Stimulated activated naive CD8-positive, alpha-beta T cell treated with anti-CD3 and anti-CD28 coated beads, Interleukin-15, amount 100 ng/mL, for 72 hours (primary cell): ENCODE measurements around the gene CTNNA2.

Experiments
- ATAC-seq: fragments of 150-1000 bp; cut with Tn5 transposase; 2 replicates; pipeline ENCODE4 v1.10.0; 2021; ENCODE audit warnings: mild to moderate bottlenecking, moderate library complexity
- DNase-seq, 2 donors: peaks; one replicate each; pipeline ENCODE4 v3.0.0; 2021 to 2022
- H3K27ac Mint-ChIP-seq, 2 donors: one replicate each; pipeline ENCODE4 v1.8.0; 2022; ENCODE audit warnings: mild to moderate bottlenecking in 2 of 2, mixed read lengths in 2 of 2, moderate library complexity in 2 of 2
- H3K27me3 Mint-ChIP-seq: one replicate; pipeline ENCODE4 v1.8.0; 2022; ENCODE audit warnings: mixed read lengths
- H3K4me1 Mint-ChIP-seq: one replicate; pipeline ENCODE4 v1.8.0; 2022; ENCODE audit warnings: mild to moderate bottlenecking, mixed read lengths
- H3K4me3 Mint-ChIP-seq, 2 donors: one replicate each; pipeline ENCODE4 v1.8.0; 2022; ENCODE audit warnings: mild to moderate bottlenecking in 2 of 2, mixed read lengths in 2 of 2, moderate library complexity in 1 of 2
- H3K9me3 Mint-ChIP-seq, 2 donors: one replicate each; pipeline ENCODE4 v1.8.0; 2022; ENCODE audit warnings: mixed read lengths in 2 of 2

Gene CTNNA2

DNA sequence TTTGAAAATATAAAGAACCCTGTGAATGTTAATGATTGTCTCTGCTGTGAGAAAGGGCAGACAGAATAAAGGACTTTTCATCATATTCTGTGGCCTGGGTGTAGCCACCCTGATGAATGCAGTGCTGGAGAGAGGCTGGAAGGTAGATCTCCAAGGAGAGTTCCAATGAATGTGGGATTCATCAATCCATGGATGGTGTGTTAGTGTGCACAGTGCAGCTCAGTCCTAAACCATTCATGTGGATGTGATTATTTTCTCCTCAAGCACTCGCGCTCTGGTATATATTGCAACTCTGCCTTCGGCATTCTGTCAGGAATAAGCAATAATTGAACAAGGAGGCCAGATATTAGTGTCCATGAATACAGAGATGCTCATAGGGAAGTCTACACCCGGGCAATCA lies 744.6 kb downstream of the CTNNA2 start:
- peaks cover 0 to 13% of the 10 kb centered on the region in 2 donors for H3K9me3 Mint-ChIP-seq
- no peaks in the 10 kb centered on the region for H3K4me1 Mint-ChIP-seq
- ATAC-seq (no peak), DNase-seq (no peak)
- no peak overlapping the region for H3K27ac Mint-ChIP-seq
- no peak overlapping the region for H3K4me3 Mint-ChIP-seq
- no peaks in the 10 kb centered on the region for H3K27me3 Mint-ChIP-seq

DNA sequence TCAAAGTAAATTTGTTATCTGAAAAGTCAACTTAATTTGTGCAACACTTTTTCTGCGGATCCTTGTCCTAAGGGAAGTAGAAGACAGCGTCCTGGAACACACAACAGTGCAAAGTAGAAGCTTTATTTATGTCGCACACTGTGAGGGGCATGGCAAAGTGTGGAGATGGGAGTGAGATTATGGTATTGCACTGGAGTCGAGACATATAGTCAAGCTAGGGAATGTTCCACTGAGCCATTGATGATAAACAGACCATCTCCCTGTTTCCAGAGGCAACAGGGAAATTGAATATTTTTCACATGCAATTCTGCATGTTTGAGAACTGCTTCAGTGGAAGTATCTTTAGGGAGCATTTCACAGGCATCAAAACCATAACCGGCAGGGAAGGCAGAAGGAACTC lies 745.5 kb downstream of the CTNNA2 start:
- Mint-ChIP-seq H3K9me3 (peaks cover 0 to 4% of the 10 kb centered on the region in 2 donors), H3K4me1 (no peaks in the 10 kb centered on the region), H3K4me3 (no peak overlapping the region), H3K27me3 (no peaks in the 10 kb centered on the region), H3K27ac (peak overlapping the region in 1 of 2 donors; percentile 46)
- ATAC-seq = no peak
- no peak for DNase-seq

DNA sequence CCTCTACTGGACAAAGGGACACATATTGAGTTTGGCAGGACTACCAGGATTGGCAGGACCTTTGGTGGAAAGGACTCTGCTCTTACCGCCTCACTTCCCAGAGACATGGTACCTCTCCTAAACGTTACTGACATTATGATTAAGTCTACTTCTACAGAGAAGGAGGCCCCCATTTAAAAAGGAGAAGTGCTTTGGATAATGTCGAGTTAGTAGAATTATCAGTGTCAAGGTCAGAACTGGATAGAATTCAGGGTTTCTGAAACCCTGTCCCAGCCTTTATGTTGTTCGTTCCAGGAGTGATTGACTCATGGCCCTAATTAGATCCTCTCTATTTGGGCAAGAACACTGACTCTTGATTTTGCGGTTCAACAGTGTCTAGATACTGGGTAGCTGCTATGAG lies 745.9 kb downstream of the CTNNA2 start:
- ATAC-seq = no peak
- Mint-ChIP-seq H3K4me1 (no peaks in the 10 kb centered on the region), H3K9me3 (no peaks in the 10 kb centered on the region), H3K4me3 (no peak overlapping the region), H3K27me3 (no peaks in the 10 kb centered on the region), H3K27ac (no peak overlapping the region)
- DNase-seq = no peak

DNA sequence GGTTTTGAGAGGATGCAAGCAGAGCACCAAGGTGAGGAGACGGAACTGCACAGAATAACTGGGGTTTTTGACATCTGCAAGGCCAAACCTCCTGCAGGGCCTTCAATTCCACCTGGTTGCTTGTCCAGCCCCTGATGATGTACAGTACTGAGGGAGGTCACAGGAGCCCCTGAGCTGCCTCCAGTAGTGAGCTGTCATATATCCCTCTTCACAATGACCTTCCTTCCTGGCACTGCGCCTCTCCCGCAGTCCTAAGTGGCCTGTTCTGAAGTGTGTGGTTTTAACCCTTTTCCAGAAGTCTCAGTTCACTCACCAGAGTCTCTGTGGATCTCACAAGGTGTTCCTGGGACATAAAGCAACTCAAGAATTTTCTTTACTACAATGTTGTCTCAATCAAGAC lies 746.4 kb downstream of the CTNNA2 start:
- Mint-ChIP-seq H3K27ac (no peak overlapping the region), H3K9me3 (no peaks in the 10 kb centered on the region), H3K4me1 (no peaks in the 10 kb centered on the region), H3K27me3 (no peaks in the 10 kb centered on the region), H3K4me3 (no peak overlapping the region)
- ATAC-seq = no peak
- DNase-seq = no peak

DNA sequence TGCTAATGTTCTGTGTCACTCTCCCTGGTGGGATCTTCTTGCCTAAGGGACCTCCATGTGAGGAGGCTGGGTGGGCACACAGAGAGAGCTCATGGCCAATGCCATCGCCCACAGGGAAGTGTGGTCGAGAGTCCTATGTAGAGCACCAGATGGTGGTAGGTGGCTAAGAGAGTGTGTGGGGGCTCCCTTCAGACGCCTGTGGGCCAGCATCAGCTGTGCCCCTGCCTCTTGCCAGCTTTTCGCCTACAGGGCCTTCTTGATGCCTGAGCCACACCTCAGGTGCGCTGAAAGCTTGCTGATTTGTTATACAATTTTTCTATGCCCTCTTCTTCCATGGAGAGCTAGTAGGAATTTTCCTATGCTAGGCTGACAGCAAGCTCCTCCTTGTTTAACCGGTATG lies 753.4 kb downstream of the CTNNA2 start:
- DNase-seq = no peak
- peaks cover 15 to 23% of the 10 kb centered on the region in 2 donors for H3K9me3 Mint-ChIP-seq
- no peak overlapping the region for H3K4me3 Mint-ChIP-seq
- H3K4me1 Mint-ChIP-seq = no peaks in the 10 kb centered on the region
- no peaks in the 10 kb centered on the region for H3K27me3 Mint-ChIP-seq
- ATAC-seq = no peak
- H3K27ac Mint-ChIP-seq = no peak overlapping the region

GRCh38 chr2:80269806-80270205 lies 757.0 kb downstream of the CTNNA2 start:
- DNase-seq (no peak), ATAC-seq (no peak)
- Mint-ChIP-seq H3K27me3 (no peaks in the 10 kb centered on the region), H3K4me3 (no peak overlapping the region), H3K27ac (no peak overlapping the region), H3K9me3 (peaks cover 19 to 20% of the 10 kb centered on the region in 2 donors), H3K4me1 (no peaks in the 10 kb centered on the region)

GRCh38 chr2:80280598-80280997 lies 767.7 kb downstream of the CTNNA2 start:
- Mint-ChIP-seq H3K4me3 (no peak overlapping the region), H3K9me3 (peaks cover 8 to 9% of the 10 kb centered on the region in 2 donors), H3K27ac (no peak overlapping the region), H3K27me3 (no peaks in the 10 kb centered on the region), H3K4me1 (no peaks in the 10 kb centered on the region)
- ATAC-seq (no peak), DNase-seq (no peak)

- no peaks in the 10 kb centered on the region for H3K27me3 Mint-ChIP-seq
- DNase-seq = no peak
- H3K27ac Mint-ChIP-seq = no peak overlapping the region
- no peak for ATAC-seq
- H3K4me3 Mint-ChIP-seq = no peak overlapping the region
- no peaks in the 10 kb centered on the region for H3K4me1 Mint-ChIP-seq
- H3K9me3 Mint-ChIP-seq = peaks cover 9 to 10% of the 10 kb centered on the region in 2 donors
Measured at GRCh38 chr2:80281049-80281448, 768.2 kb downstream of the CTNNA2 start.

DNA sequence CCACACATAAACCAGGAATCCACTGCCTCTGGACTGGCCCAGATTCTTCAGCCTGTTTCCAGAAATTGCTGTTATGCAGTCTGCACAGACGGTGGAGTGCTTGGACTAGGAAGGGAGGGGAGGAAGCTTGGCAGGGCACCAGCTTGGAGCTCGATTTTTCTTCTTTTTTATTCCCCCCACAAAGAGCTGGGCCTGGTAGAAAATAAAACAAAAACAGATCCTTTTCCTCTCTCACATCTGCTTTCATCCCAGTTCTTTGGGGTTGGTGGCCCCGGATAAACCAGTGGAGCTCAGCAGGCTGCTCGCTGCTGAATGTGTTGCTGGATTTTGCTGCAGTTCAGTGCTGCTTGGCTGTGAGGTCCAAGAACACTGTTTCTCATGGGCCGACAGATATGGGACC lies 775.7 kb downstream of the CTNNA2 start:
- ATAC-seq = no peak
- DNase-seq = no peak
- H3K27ac Mint-ChIP-seq = no peak overlapping the region
- H3K9me3 Mint-ChIP-seq = peaks cover 10 to 11% of the 10 kb centered on the region in 2 donors
- H3K4me3 Mint-ChIP-seq = no peak overlapping the region
- H3K4me1 Mint-ChIP-seq = no peaks in the 10 kb centered on the region
- H3K27me3 Mint-ChIP-seq = no peaks in the 10 kb centered on the region

GRCh38 chr2:80291656-80292055 lies 778.8 kb downstream of the CTNNA2 start:
- H3K4me3 Mint-ChIP-seq = no peak overlapping the region
- no peaks in the 10 kb centered on the region for H3K27me3 Mint-ChIP-seq
- no peaks in the 10 kb centered on the region for H3K4me1 Mint-ChIP-seq
- H3K9me3 Mint-ChIP-seq = peaks cover 2 to 3% of the 10 kb centered on the region in 2 donors
- no peak overlapping the region for H3K27ac Mint-ChIP-seq
- ATAC-seq (no peak), DNase-seq (no peak)

GRCh38 chr2:80292474-80292873 lies 779.6 kb downstream of the CTNNA2 start:
- Mint-ChIP-seq H3K9me3 (no peaks in the 10 kb centered on the region), H3K27me3 (no peaks in the 10 kb centered on the region), H3K4me1 (no peaks in the 10 kb centered on the region), H3K4me3 (no peak overlapping the region), H3K27ac (no peak overlapping the region)
- DNase-seq (no peak), ATAC-seq (no peak)

DNA sequence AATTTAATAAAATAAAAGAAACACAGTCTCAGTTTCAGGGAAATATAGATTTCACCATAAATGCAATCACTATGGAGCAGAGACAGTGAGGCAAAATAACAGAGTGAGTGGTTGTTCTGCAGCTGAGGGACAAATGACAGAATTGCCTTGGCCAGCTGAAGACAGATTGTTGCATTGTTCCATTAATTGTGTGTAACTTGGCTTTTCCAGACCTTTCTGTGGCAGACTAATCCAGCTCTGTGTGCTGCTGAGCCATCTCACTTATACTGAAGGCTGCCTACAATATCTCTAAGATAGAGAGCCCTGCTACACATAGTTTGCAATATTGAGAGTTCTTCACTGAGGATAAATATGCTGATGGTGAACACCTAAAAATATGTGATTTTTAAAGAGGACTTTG lies 780.2 kb downstream of the CTNNA2 start:
- no peaks in the 10 kb centered on the region for H3K4me1 Mint-ChIP-seq

DNA sequence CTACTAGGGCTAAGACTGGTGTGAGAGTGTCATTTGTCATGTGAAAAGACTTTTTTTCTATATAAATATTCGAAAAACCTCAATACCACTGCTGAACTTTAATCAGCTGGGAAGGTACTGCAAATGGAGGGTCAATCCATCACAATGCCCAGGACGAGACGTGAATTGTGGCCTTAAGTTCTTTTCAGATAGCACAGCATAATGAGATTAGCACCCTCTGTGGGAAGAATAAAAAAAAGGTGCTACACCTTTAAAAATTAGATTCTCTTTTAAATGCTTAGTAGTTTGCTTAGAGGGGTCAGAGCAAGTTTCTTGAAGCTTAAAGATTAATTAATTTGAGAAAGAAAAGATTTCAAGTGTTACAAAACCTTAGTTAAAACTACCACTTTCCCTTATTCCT lies 786.1 kb downstream of the CTNNA2 start:
- ATAC-seq = no peak
- peaks cover 37% of the 10 kb centered on the region for H3K27me3 Mint-ChIP-seq

More for the DNA sequence above, 780.2 kb downstream of the CTNNA2 start:
- Mint-ChIP-seq H3K27me3 (no peaks in the 10 kb centered on the region), H3K27ac (no peak overlapping the region), H3K9me3 (no peaks in the 10 kb centered on the region), H3K4me3 (no peak overlapping the region)
- DNase-seq (no peak), ATAC-seq (no peak)

DNA sequence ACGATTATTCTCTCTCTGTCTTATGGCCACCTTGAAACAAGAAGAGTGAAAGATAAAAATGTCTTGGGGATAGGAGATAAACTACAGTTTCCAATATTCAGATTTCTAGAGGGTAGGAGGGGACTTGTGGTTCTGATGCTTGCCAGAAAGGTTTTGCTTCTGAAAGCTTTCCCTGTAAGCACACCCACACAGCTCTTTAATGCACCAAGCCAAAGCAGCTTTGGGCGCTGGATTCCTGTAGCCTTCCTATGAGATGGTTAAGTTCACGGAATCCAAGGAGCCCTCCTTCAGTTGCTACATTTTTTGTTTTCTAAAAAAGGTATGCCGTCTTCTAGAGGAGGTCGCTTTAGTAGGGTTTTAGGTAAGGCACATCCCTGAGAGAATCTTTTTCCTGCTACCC lies 786.8 kb downstream of the CTNNA2 start:
- Mint-ChIP-seq H3K4me1 (no peaks in the 10 kb centered on the region), H3K4me3 (no peak overlapping the region), H3K27ac (no peak overlapping the region), H3K9me3 (peaks cover 0 to 3% of the 10 kb centered on the region in 2 donors), H3K27me3 (peaks cover 44% of the 10 kb centered on the region)
- ATAC-seq (no peak), DNase-seq (no peak)

More for the DNA sequence above, 786.1 kb downstream of the CTNNA2 start:
- no peak for DNase-seq
- H3K9me3 Mint-ChIP-seq = peaks cover 0 to 3% of the 10 kb centered on the region in 2 donors
- no peaks in the 10 kb centered on the region for H3K4me1 Mint-ChIP-seq
- no peak overlapping the region for H3K4me3 Mint-ChIP-seq
- H3K27ac Mint-ChIP-seq = no peak overlapping the region

DNA sequence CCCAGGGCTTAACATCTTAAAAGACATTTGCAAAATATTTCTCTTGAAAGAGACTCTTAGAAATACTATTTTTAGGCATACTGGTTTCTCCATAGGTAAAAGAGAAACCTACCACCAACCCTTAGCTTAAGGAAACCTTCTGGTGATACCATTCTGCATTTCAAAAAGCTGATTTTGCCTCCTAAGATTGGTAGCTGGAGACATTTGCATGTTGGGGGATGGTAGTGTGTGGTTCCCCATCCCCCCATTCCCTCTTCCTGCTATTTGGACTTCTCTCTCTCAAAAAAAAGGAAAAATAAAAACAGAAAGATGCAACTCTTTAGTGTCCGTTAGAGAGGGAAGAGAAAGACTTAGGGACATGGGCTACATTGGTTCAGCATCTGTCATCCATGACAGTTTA lies 787.5 kb downstream of the CTNNA2 start:
- Mint-ChIP-seq H3K4me3 (no peak overlapping the region), H3K9me3 (peaks cover 0 to 3% of the 10 kb centered on the region in 2 donors), H3K27me3 (peaks cover 51% of the 10 kb centered on the region), H3K27ac (no peak overlapping the region), H3K4me1 (no peaks in the 10 kb centered on the region)
- ATAC-seq (no peak), DNase-seq (no peak)

DNA sequence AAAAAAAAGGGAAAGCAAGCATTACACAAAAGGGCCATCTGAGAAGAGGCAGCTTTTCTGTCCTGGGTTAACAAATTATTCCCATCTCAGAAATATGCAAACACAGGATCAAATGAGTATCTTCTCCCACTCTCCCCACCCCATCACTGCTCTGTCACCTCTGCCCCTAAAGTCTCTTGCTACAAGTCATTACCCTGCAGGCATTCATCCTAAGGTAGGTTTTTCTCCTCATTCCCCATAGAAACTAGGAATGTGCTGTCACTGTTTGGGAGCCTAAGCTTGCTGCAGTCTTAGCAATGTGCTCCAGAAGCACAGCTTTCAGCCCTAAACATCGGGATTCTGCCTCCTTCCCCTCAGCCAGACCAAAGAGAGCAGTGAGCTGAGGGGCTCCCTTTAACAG lies 788.1 kb downstream of the CTNNA2 start:
- DNase-seq = no peak

DNA sequence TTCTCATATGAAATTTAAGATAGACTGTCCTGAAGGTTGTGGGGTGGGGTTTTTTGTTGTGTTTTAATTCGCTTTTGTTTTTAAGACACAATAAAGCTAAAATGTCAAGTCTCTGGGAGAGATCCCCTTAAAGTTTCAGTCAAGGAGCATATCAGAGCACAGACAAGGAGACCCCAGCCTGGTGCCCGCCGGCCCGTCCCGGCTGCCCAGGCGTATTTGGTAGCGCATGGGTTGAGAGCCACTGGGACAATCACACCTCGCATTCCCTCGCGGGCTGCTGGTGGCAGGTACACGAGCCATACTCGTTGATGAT lies 789.1 kb downstream of the CTNNA2 start:
- DNase-seq (no peak), ATAC-seq (no peak)
- Mint-ChIP-seq H3K4me1 (no peaks in the 10 kb centered on the region), H3K27me3 (peaks cover 58% of the 10 kb centered on the region), H3K4me3 (no peak overlapping the region), H3K9me3 (peaks cover 0 to 3% of the 10 kb centered on the region in 2 donors), H3K27ac (no peak overlapping the region)

More for the DNA sequence above, 788.1 kb downstream of the CTNNA2 start:
- H3K27me3 Mint-ChIP-seq = peaks cover 57% of the 10 kb centered on the region
- H3K4me3 Mint-ChIP-seq = no peak overlapping the region
- H3K27ac Mint-ChIP-seq = no peak overlapping the region
- no peaks in the 10 kb centered on the region for H3K4me1 Mint-ChIP-seq
- ATAC-seq = no peak
- H3K9me3 Mint-ChIP-seq = peaks cover 0 to 3% of the 10 kb centered on the region in 2 donors
